Hindlimb muscle (tissue), 1 donor: ENCODE results near the gene CKB. TPM values are rescaled to one million over a fixed set of nuclear protein-coding genes. Genes with fewer than 3 reads are reported as not detected.
"Not testable (repeated sequence)": the region's sequence is repeated elsewhere in the genome, so short reads cannot be mapped to it uniquely, and the experiment has no call there.

ENCODE experiments used
- DNase-seq: peaks from one replicate; pipeline ENCODE4 v3.0.0-alpha.2; 2013
- polyA plus RNA-seq: library from polyadenylated mRNA; unstranded; fragments of 120-200 nt; gene quantifications from one replicate; pipeline ENCODE4 v1.2.1, GENCODE V29; 2013; ENCODE audit not compliant: insufficient read length

Gene CKB
- polyA plus RNA-seq, 1 donor: 190 TPM

GRCh38 chr14:103526247-103526913, 3.8 kb upstream of the CKB start:
- DNase-seq: no peak

DNA sequence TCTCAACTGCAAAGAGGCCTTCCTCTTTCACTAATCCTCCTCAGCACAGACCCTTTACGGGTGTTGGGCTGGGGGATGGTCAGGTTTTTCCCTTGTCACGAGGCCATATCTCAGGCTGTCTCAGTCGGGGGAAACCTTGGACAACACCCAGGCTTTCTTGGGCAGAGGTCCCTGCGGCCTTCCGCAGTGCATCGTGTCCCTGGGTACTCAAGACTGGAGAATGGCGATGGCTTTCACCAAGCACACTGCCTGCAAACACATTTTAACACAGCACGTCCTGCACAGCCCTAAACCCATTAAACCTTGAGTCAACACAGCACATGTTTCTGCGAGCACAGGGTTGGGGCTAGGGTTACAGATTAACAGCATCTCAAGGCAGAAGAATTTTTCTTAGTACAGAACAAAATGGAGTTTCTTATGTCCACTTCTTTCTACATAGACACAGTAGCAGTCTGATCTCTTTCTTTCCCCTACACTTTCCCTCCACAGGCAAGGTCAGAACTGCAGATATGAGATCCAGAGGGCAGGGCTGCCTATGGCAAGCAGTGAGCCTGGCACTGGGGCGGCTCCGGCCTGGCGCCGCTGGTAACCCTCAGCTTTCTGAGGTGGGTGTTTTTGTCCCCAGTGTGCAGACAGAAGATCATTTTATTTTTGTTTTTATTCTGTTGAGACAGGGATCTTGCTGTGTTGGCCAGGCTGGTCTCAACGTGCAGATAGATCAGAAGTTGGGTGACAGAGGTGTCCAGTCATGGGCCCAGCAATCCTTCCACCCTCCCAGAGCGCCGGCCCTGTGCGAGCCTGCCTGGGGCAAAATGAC, 3.0 kb upstream of the CKB start:
- DNase-seq: not testable (repeated sequence)

DNA sequence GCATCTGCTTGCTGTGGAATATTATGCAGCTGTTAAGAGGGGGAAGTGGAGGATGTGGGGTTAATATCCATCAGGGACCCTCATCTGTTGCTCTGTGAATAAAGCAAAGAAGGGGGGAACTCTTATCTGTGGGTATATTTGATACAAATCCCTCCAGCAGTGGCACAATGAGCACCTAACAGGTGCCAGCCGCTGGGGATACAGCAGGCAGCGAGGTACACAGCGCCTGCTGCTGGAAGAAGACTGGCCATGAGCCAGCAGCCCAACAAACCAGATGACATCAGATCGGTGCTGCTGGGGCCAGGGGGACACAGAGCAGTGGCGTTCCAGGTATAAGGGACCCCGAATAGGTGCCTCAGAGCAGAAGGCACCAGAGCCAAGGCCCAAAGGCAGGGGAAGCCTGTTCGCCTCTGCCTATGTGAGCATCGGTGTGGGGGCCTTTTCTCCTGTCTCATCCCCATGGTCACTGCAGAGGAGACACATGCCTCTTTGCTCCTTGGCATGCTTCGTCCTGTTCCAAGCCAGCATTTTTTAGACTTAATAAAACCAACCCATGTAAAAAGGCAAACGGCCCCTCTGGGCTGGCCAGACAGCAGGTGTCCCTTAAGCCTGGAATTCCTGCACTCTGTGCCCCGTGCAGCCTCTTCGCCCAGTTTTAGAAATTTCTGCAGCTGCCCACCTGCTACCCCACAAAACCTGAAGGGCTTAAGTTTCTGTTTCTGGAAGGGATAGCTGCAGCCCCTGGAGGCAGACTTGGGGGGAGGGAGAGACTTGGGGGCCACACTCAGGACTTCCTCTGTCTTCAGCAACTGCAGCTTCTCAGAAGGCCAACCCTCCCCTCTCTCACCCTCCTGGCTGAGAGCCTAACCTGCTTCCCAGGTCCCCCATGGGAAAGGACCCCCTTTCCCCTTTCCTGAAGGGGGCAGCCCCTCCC, 1.6 kb upstream of the CKB start:
- no peak for DNase-seq

GRCh38 chr14:103523575-103523954, 935 bp upstream of the CKB start:
- DNase-seq: no peak

DNA sequence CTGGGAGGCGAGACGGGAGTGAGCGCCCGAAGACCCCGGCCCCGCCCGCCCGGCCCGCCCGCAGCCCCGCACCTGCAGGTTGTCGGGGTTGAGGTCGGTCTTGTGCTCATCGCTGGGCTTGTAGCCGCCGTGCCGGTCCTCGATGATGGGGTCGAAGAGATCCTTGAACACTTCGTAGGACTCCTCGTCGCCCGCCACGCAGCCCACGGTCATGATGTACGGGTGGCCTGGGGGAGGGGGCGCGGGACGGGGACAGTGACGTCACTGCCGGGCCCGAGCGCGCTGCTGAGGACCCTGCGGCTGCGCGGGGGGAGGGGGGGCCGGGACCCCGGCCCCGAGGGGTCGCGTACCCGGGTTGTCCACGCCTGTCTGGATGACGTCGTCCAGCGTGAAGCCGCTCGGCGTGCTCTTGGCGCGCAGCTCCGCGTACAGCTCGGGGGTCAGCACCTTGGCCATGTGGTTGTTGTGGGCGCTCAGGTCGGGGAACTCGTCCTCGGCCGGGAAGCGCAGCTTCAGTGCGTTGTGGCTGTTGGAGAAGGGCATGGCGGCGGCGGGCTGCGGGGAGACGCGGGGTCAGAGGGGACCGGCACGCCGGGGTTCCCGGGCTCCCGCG, 573 bp downstream of the CKB start:
- no peak for DNase-seq

- no peak for DNase-seq
Observed at GRCh38 chr14:103521438-103521950, 1.1 kb downstream of the CKB start.

GRCh38 chr14:103520657-103521437, 1.8 kb downstream of the CKB start:
- DNase-seq: peak; percentile 67

GRCh38 chr14:103520269-103520656, 2.4 kb downstream of the CKB start:
- no peak for DNase-seq

DNA sequence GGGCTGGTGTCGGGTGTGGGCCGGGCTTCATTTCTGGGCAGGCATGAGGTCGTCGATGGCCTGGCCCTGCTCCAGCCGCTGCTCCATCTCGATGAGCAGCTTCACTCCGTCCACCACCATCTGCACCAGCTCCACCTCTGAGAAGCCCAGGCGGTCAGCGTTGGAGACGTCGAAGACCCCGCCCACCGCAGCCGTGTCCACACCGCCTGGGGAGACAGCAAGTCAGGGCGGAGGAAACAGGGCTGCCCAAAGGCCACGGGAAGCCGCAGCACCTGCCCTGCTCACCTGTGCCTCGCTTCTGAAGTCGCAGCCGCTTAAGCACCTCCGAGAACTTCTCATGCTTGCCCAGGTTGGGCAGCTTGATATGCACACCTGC, 2.8 kb downstream of the CKB start:
- DNase-seq: no peak

DNA sequence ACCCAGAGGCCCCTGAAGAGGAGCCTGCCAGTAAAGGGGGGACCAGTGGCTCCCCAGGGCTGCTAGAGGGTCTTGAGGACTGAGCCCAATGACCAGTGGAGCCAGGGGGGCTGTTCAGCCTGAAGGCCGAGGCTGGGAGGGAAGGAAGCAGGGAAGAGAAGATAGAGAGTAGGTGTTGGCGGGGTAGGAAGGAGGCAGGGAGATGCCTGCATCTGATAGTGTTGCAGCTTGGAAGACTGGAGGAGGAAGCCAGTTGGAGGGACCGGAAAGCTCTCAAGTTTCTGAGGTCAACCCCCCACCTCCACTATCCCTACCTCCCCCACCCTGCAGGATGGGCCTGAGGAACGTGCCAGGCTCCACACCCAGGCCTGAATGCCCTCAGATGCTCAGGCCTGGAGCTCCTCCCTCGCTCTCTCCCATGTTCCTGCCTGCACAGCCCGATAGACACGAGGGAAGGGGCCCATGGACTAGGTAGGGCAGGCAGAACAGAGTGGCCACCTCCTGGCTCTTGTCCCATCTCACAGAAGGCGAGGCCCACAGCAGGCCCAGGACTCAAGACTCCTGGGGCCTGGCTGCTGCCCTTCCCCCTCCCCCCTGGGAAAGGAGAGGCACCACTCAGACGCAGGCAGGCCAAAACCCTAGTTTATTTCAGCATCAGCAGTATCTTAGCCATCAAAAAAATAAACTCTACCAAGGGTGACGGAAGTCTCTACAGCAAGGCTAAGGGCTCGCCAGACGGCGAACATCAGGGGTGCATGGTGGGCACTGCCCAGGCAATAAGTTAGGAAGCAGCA, 3.4 kb downstream of the CKB start:
- no peak for DNase-seq

DNA sequence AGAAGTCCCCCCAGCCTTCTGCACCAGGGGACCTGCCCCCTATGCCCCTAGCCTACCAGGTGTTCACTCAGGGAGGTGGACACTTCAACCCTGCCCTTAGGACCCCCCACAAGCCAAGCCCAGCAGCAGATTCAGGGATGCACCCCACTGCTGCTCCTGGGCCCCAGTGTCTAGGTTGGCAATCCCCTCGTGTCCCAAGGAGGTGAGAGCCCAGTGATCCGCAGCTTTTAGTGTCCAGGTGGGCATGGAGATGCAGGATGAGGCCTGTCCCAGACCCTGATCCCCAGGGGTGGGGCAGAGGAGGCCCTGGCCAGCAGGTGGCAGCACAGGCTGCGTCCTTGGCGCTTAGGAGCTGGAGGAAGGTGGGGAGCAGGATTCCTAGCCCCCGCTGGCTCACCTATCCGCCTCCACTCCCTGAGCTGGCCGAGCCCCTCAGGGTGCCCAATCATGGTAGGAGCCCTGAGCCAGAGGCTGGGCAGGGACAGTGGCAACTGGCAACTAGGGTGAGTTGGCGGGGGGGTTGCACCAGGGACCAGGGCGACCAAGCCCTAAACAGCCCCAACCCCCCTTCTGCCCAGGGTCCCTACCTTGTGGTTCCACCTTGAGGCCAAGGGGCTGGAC, 4.1 kb downstream of the CKB start:
- DNase-seq: no peak

- no peak for DNase-seq
Observed at GRCh38 chr14:103517721-103518421, 4.8 kb downstream of the CKB start.

GRCh38 chr14:103517174-103517566, 5.5 kb downstream of the CKB start:
- no peak for DNase-seq

GRCh38 chr14:103516426-103517173, 6.0 kb downstream of the CKB start:
- DNase-seq: no peak

DNA sequence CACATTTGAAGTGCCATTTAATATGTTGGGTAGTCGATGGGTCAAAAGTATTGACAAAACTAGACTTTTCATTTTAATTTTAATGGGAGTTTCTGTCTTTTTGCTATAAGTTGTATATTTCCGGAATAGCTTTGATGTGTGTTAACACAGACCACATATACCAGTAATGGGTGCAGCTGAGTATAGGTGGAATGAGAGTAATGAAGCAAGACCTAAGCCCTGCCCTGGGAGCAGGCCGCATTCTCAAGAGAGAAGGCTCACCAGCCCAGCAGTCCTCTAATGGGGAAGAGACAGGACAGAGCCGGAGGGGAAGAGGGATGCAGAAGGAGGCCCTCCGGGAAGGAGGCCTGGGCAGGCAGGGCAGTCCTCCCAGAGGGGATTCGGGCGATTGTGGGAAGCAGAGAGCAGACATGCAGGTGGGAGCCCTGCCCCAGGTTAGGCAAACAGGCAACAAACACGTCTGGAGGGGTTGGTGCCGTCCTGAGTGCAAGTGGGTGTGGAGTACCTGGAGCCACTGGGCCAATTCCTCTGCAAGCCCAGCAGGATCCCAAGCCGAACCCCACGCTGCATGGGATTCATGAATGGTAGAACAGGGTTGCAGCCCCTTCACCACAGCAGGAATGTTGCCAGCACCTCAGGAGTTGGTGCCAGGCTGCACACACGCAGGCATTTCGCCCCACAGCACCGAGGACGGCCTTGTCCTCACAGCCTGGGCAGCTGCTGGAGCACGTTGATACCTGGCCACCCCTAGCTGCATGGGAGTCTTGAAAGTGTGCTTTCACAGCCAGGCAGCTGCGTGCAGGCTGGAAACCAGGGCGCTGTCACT, 7.8 kb downstream of the CKB start:
- DNase-seq: no peak

GRCh38 chr14:103512701-103513611, 9.7 kb downstream of the CKB start:
- no peak for DNase-seq

GRCh38 chr14:103512180-103512579, 10.4 kb downstream of the CKB start:
- not testable (repeated sequence) for DNase-seq
